ENCODE results near the gene NTNG2.

DNA sequence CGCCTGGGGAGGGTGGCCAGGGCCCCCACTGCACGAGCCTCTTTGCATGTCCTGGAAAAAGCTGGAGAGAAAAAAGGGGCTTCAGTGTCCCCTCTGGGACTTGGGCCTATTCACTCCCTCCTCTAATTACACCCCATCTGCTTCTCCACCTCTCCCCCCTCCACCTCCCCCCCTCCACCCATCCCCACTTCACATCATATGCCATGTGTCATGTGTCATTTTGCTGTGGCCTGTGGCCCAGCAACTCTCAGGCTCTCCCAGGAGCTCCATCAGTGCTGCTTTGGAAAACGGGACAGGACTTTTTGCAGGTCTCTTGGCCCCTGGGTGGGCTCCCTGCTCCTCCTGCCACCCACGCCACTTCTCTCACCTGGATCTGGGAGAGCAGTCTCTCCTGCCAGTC is 68.7 kb downstream of the NTNG2 start:
- TF ChIP-seq GATA3 (IDR thresholded peaks at IDR 0.05; ENCODE audit: low read depth, low read length) (no peak), GATA2 (IDR thresholded peaks at IDR 0.05; ENCODE audit: low read depth, low read length) (no peak)
